Ramos (cell line): ENCODE measurements around the gene RHBDL3.
"Not testable (repeated sequence)": the region's sequence is repeated elsewhere in the genome, so short reads cannot be mapped to it uniquely, and the experiment has no call there.

ENCODE experiments used
- in situ Hi-C: fragments of 300-500 bp; cut with MboI; formaldehyde crosslinking; loops from one replicate; pipeline ENCODE4 v1.14.3; 2022; ENCODE audit warnings: low sequenced_read_pairs; ENCODE audit not compliant: unreplicated experiment

Gene RHBDL3

DNA sequence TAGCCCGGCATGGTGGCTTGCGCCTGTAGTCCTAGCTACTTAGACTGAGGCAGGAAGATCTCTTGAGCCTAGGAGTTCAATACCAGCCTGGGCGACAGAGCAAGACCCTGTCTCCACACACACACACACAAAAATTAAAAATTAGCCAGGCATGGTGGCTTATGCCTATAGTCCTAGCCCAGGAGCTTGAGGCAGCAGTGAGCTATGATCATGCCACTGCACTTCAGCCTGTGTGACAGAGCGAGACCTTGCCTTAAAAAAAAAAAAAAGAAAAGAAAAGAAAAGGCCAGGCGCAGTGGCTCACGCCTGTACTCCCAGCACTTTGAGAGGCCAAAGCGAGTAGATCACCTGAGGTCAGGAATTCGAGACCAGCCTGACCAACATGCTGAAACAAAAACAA, 52.4 kb downstream of the RHBDL3 start:
- in situ Hi-C loops: loop anchor here (5.0 kb wide), 1 partner anchor 61 kb away; no protein-coding TSS in a partner anchor

DNA sequence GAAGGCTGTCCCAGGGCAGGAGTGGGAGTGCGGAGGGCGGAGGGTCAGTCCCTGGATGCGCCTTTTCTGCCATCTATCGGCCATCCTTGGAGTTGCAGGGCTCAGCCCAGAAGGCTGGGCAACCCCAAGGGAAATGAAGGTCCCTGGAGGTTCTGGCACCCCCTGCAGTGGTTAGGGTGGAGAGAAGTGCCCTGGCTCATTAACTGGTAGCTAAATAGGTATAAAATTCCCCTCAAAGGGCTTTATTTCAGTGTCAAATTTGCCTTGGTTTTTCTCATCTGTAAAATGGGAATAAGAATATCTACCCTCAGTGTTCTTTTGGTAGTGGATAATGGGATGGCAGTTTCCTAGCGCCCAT, 53.9 kb downstream of the RHBDL3 start:
- in situ Hi-C loops: loop anchor here (5.0 kb wide), 1 partner anchor 62 kb away; no protein-coding TSS in a partner anchor

DNA sequence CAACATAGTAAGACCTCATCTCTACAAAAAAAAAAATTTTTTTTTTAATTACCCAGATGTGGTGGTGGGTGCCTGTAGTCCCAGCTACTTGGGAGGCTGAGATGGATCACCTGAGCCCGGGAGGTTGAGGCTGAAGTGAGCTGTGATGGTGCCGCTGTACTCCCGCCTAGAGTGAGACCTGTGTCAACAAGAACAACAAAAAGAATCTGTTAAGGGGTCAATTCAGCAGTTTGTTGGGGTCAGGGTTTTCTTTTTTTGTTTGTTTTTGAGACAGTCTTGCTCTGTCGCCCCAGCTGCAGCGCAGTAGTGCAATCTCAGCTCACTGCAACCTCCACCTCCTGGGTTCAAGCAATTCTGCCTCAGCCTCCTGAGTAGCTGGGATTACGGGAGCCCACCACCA, 54.4 kb downstream of the RHBDL3 start:
- in situ Hi-C loops: not testable (repeated sequence)

DNA sequence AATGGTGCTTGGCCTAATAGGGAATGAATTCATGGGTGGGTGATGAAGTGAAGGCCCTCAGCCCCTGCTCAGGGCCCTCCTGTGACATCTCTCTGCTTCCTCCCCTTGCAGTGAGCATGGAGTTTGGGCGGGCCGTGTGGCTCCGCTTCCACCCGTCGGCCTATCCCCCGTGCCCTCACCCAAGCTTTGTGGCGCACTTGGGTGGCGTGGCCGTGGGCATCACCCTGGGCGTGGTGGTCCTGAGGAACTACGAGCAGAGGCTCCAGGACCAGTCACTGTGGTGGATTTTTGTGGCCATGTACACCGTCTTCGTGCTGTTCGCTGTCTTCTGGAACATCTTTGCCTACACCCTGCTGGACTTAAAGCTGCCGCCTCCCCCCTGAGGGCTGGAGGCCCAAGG, 55.2 kb downstream of the RHBDL3 start:
- in situ Hi-C loops: no loop called here

DNA sequence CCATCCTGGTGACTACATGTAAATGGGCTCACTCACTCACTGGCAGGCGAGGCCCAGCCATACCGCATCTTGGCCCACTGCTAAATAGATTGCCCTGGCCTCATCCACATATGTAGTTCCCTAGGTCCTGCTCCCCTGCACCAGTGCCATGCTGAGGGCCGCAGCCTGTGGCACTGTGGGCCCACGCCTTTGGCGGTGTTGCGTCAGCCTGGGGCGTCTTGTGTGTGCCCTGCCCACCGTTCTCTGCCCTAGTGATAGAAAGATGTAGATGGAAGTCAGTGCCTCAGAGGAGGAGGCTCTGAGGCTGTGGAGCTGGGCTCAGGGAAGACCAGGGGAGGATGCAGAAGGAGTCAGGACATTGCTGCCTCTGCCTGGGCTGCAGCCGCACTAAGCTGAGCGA, 57.4 kb downstream of the RHBDL3 start:
- in situ Hi-C loops: no loop called here

DNA sequence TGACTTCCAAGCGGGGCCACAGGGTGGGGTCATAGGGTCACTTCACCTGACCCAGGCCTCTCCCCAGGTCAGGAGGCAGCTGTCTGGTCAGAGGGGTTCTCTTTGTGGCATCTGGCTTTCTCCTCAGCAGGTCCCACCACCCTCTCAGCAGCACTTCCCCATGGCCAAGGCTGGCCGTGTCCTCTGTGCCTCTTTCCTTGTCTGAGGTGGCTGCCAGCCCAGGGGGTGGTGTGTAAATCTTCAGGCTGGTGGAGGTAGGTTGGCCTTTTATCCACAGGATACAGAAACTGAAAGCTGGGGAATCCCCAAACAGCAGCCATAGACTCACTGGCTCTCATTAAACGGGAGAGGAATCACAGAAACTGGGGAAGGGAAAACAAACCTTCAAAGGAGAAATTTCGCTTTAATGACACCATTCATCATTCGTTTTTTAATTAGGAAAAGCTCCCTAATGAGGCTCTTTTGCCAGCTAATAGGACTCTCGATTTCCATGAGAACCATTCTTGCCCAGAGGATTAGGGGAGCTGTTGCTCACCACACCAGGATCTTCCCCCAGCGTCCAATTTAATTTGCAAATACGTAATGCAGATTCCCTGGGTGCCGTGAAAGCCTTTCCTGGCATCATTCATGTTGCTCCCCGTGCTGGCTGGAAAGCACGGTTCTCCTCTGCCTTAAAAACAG, 58.3 kb downstream of the RHBDL3 start:
- in situ Hi-C loops: no loop called here

DNA sequence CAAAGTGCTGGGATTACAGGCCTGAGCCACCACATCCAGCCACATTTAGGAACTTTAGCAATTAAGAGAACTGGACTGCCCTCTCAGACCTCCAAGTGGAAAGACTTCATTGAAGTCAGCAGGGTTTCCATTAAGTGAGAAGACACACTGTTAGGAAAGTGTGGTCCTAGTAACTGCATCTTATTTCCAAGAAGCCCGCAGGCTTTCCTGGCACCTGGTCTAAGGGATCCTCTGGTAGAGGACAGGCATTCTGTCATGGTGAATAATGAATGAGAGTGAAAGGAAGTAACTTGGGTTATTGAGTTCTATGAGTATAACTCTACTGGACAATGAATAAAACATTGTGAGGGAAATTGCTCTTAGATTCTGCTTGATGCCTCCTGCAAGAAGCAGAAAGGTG, 62.3 kb downstream of the RHBDL3 start:
- in situ Hi-C loops: no loop called here

DNA sequence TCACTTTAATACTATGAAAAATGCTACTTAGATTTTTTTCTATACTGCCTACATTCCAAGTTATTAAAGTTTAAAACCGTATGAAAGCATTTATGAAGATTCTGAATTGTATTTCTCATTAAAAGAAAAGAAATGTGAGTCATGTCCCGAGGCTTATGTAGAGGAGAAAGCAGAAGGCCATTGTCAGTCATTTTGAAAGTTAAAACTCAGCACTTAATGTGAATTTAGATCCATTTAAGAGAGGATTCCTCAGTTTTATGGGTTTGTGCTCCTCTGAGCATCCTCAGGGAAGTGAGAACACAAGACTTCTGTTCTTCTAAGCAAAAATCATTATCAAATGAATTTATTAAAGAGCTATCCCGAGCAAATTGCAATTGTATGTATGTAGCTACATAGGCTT, 64.5 kb downstream of the RHBDL3 start:
- in situ Hi-C loops: no loop called here

DNA sequence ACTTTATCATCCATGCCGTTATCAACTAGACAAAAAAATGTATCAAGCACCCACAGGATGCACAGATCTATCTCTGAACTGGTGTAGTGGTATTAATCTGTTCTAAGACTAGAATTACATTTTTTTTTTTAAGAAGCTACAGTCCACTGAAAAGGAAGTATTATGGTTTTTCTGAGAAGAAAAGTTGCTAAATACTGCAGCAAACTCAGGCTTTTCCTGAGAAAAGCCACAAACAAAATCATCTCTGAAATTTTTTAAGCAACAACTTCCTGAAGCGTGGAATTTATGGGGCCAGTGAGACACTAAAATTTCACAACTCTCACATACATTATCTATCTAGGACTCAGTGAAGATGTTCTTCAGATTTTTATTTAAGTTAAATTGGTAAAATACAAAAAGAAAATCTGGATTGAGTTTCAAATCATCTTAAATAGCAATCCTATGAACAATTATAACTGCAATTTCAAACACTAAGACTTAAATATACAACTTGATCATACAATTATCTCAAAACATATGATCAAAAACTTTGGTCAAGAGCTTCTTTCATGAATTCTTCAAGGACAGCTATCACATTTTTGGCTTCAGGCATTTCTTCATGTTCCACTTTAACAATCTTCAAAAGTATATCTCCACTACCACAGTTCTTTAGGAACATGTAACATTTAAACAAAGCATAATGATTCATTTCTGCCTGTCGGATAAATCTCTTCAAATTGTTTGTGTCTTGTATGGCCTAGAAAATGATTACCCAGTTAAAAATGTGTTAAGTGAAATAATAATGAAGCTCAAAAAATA, 65.8 kb downstream of the RHBDL3 start:
- in situ Hi-C loops: no loop called here

DNA sequence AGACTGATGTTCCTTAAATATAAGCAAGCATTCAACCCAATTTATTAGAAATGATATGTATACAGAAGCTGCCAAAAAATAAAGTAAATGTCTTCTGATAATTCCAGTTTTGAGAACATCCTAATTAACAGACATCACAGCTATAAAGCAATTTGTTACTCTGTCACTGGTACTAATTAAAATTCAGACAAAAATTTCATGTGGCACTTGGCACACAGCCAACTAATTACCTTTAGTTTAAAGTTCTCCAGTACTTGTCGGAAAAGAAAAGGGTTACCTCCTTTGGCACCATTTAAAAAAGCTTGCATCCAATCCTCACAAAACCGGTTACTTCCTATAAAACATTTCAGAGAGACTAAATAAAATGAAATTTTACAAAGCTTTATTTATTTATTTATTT, 67.6 kb downstream of the RHBDL3 start:
- in situ Hi-C loops: no loop called here

DNA sequence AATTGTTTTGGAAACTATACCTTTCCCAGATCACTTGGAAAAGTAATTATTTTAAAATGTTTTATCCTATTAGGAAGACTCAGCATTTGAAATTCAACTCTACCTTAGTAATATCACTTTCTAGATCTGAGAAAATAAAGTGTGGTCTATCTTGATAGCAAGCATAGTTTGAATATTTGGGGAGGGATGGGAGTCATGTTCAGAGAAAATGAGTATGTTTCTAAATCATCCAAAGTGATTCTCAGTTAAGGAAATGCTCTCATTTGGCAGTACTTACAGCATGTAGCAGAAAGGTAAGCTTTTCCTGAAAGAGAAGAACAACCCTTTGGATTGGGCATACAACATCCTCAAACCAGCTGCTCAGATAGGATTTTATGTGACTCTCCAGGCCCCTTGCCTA, 69.4 kb downstream of the RHBDL3 start:
- in situ Hi-C loops: no loop called here

DNA sequence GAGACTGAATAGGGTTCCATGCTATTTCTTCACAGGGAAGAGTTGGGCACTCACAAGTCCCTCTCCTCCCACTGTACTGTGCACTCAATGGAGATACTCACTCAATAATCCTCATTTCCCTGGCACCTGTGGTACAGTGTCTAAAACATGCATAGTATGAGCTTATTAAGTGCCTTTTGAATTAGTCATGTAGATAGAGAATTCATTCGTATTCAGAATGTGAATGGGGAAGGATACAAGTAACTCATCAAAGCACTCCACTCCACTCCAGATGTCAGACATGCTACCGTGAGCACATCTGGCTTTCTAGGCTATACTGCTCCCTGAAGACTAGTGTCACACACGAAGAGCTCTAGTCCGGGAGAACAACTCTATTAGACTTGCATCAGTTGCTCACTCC, 70.1 kb downstream of the RHBDL3 start:
- in situ Hi-C loops: no loop called here

DNA sequence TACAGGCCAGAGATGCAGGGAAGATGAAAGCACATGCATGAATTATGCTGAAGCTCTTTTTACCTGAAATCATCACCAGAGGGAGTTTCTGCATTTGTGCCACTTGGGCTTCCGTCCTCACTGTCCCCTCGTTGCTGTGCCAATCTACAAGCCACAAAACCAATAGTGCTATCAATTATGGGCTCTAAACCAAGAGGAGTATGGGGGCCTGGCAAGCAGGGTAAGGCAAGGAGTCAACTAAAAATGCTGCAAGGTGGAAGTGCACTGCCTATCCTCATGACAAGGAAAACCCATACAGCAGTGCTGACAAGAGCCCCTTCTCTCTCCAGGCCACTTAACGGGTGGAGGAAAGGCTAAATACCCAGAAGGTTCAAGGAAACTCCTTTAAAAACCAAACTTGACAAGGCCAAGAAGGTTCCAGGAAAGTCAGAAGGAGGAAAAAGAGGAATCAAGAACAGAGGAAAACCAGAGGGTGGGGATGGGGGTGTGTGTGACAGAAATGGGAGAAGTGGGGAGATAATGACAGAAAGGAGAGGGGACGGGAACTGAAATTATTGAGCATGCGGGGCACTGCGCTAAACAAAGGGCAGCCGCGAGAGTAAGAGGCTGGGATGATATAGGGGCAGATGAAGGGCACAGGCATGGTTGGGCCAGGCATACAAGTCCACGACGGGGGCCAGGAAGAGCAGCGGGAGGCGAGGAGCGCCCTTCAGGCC, 75.7 kb downstream of the RHBDL3 start:
- in situ Hi-C loops: no loop called here

DNA sequence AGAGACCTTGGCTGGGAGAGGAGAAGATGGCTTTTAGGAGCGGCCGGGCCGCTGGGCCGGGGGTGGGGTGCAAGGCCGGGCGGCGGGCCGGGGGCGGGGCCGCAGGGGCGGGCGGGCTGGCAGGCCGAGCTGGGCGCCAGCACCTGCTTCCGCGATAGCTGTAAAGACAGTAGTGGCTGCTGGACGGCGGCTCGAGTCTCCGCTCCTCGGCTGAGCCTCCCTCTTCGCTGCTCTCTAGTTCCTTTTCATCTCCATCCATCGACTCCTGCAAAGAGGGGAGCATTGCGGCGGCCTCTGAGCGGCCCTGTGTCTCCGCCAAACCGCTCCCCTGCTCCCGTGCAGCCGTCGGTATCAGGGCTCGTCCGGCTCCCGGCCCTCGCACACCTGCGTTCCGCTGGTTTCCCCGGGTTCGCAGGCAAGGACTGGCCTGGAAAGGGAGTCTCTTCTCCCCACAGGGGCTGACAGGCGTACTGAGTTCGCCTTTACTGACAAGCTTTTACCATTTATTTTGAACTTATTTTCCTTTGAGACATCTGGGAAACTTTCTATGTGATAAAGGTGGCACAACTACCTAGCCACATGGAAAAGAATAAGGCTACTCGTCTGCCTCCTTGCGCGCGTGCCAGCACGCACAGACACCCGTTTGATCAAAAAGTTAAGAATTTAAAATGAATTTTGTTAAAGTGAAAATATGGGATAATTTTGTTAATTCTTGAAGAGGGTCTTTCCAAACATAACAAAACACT, 76.4 kb downstream of the RHBDL3 start, which contains the start of gene C17orf75:
Gene C17orf75, minus strand, starts transcription at position 317 of the 746 bp plus-strand sequence. Its CDS starts 34 bp downstream, at position 283.
- in situ Hi-C loops: no loop called here

DNA sequence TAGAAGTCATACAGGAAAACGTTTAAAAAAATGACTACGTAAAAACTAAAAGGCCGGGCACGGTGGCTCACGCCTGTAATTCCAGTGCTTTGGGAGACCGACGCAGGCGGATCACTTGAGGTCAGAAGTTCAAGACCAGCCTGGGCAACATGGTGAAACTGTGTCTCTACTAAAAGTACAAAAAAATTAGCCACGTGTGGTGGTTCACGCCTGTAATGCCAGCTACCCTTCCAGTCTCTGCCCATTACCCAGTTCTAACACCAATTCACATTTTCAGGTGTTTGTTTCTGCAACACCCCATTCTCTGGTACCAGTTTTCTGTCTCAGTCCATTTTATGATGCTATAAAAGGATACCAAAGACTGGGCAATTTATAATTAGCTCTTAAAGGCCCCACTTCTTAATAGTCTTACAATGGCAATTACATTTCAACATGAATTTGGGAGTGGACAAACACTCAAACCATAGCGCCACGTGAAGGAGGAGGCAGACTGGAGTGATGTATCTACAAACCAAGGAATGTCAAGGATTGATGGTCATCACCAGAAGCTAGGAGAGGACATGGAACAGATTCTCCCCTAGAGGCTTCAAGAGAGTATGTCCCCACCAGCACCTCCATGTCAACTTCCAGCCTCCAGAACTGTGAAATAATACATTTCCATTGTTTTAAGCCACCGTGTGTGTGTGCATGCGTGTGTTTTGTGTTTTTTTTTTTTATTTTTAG, 77.1 kb downstream of the RHBDL3 start:
- in situ Hi-C loops: no loop called here

DNA sequence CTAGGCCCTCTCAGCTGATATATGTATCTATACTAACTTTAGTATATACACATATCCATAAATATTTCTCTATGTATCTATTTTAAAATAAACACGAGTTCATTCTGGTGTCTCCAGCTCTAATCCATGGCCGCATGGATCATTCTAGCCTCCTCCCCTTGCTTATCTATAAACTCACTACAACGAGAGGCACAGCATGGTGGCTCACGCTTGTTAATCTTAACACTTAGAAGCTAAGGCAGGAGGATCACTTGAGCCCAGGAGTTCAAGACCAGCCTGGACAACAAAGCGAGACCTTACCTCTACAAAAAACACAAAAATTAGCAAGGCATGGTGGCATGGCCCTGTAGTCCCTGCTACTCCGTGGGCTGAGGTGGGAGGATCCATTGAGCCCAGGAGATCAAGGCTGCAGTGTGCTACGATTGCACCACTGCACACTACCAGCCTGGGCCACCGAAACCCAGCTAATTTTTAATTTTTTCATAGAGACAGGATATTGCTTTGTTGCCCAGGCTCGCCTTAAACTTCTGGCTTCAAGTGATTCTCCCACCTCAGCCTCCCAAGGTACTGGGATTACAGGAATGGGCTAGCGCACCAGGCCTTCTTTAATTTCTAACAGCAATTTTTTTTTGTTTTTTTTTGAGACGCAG, 80.4 kb downstream of the RHBDL3 start:
- in situ Hi-C loops: no loop called here

DNA sequence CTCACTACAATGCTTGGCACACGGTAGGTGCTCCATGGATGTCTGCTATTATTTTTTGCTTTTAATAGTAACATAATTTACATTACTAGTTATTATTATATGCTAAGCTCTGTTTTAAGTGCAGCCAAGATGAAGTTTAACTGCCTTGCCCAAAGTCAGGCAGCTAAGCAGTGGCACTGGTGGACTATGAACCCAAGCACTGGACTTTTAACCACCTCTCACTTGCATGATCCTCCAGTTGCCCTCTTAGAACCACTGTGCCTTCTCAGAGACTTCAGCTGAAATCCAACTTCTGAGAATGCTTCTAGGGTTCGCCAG, 82.8 kb downstream of the RHBDL3 start:
- in situ Hi-C loops: no loop called here

DNA sequence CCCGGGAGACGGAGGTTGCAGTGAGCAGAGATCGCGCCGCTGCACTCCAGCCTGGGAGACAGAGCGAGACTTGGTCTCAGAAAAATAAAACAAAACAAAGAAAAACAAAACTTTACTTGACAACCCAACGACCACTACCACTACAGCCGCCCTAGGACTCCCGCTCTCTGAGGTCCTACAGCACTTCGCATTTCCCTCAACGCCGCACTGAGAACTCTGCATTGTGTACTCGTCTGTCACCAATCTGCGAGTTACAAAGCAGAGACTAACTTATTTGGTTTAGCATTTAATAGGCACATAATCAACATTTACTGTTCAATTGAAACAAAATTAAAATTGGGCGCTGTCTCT, 83.8 kb downstream of the RHBDL3 start:
- in situ Hi-C loops: no loop called here

DNA sequence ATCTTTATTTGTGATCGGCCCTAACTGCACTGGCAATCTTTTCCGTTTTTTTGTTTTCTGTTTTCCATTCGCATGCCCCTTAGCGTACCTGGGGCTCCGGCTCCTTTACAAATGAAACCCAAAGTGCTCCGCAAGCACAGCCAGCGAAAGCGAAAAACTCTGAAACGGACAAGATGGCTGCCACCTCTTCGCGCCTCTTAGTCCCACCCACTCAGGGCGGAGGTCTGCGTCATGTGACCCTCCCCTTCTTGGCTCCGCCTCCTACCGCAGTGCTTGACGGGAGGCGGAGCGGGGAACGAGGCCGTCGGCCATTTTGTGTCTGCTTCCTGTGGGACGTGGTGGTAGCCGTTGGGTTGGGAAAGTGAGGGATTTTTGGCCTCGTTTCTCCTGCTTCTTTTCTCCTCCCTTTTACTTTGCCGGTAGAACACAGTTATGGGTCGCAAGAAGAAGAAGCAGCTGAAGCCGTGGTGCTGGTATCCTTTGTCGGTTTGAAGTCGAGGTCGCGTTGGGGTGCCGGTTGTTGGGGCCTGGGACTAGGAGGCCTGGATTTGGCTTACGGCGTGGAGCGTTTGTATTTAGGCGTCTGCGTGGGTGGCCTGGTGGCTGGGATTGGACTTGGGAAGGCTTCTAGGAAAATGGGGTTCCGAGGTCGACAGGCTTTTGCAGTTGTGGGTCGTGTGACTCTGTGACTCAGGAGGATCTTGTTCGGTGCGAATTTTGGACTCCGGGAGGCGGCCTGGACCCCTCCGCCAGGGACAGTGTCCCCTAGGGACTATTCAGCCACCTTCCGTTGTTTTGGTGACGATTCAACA, 84.4 kb downstream of the RHBDL3 start, which contains the start of gene ZNF207:
Gene ZNF207, plus strand, starts transcription at position 304 of the 812 bp plus-strand sequence. Its CDS starts 129 bp downstream, at position 433.
- in situ Hi-C loops: loop anchor here (25.0 kb wide), 1 partner anchor 388 kb away; no protein-coding TSS in a partner anchor
